Neural cell (in vitro differentiated cells): ENCODE data around the gene ANO1. TPM values are rescaled to one million over a fixed set of nuclear protein-coding genes. Genes with fewer than 3 reads are reported as not detected.

Experiments
- H2AFZ ChIP-seq: fragments of 200-600, 300-800 bp; sonication (generic), shearing (Covaris generic); 2 replicates; pipeline ENCODE4 v1.6.0; 2014; ENCODE audit warnings: low read depth, mild to moderate bottlenecking, antibody characterized with exemption, low read length, moderate library complexity
- H3F3A ChIP-seq: fragments of 200-600 bp; shearing (Covaris generic); 2 replicates; pipeline ENCODE4 v1.6.1; 2016; ENCODE audit warnings: mild to moderate bottlenecking, moderate library complexity, mixed read lengths, antibody characterized with exemption, low read length; ENCODE audit not compliant: insufficient read depth, poor library complexity, severe bottlenecking
- H3K27ac ChIP-seq: fragments of 200-600, 300-800 bp; sonication (generic), shearing (Covaris generic); 2 replicates; pipeline ENCODE4 v1.5.1; 2014; ENCODE audit warnings: mild to moderate bottlenecking, low read length, moderate library complexity
- H3K27me3 ChIP-seq: fragments of 300-800, 200-600 bp; sonication (generic), shearing (Covaris generic); 2 replicates; pipeline ENCODE4 v1.6.0; 2014; ENCODE audit warnings: mild to moderate bottlenecking, low read depth, low read length, moderate library complexity; ENCODE audit not compliant: insufficient read depth
- H3K36me3 ChIP-seq: fragments of 300-800, 200-600 bp; sonication (generic), shearing (Covaris generic); 2 replicates; pipeline ENCODE4 v1.5.1; 2014; ENCODE audit warnings: mild to moderate bottlenecking, antibody characterized with exemption, low read length, moderate library complexity; ENCODE audit not compliant: insufficient read depth
- H3K4me2 ChIP-seq: fragments of 300-800, 200-600 bp; sonication (generic), shearing (Covaris generic); 2 replicates; pipeline ENCODE4 v1.6.0; 2014; ENCODE audit warnings: mild to moderate bottlenecking, low read length
- H3K4me3 ChIP-seq: fragments of 300-800, 200-600 bp; sonication (generic), shearing (Covaris generic); 2 replicates; pipeline ENCODE4 v1.5.1; 2014; ENCODE audit warnings: mild to moderate bottlenecking, low read length, moderate library complexity
- H3K79me2 ChIP-seq: fragments of 200-600 bp; shearing (Covaris generic); replicated peaks from 2 replicates; pipeline ENCODE4 v1.6.0; 2014; ENCODE audit warnings: mild to moderate bottlenecking, low read length, moderate library complexity; ENCODE audit not compliant: insufficient read depth
- H3K9ac ChIP-seq: fragments of 300-800, 200-600 bp; sonication (generic), shearing (Covaris generic); 2 replicates; pipeline ENCODE4 v1.6.1; 2016; ENCODE audit warnings: mild to moderate bottlenecking, low read length, mixed read lengths
- H3K9me2 ChIP-seq: fragments of 200-600 bp; shearing (Covaris generic); 2 replicates; pipeline ENCODE4 v1.6.1; 2016; ENCODE audit warnings: mild to moderate bottlenecking, low read length, mixed read lengths; ENCODE audit not compliant: insufficient read depth
- H3K9me3 ChIP-seq: fragments of 200-600, 300-800 bp; sonication (generic), shearing (Covaris generic); 2 replicates; pipeline ENCODE4 v1.6.1; 2016; ENCODE audit warnings: mild to moderate bottlenecking, mixed run types, low read length, moderate library complexity, mixed read lengths
- H4K20me1 ChIP-seq: fragments of 200-600 bp; shearing (Covaris generic); 2 replicates; pipeline ENCODE4 v1.6.1; 2016; ENCODE audit warnings: mild to moderate bottlenecking, mixed run types; ENCODE audit not compliant: insufficient read depth
- CTCF ChIP-seq: fragments of 450-650 bp; IDR thresholded peaks from 2 replicates; pipeline ENCODE4 v1.5.1; 2014; ENCODE audit warnings: antibody characterized with exemption, mild to moderate bottlenecking, moderate library complexity; ENCODE audit not compliant: poor library complexity, severe bottlenecking
- EP300 ChIP-seq: fragments of 450-650 bp; conservative IDR thresholded peaks from 2 replicates; pipeline ENCODE4 v1.6.1; 2014; ENCODE audit warnings: antibody characterized with exemption, mild to moderate bottlenecking, moderate library complexity; ENCODE audit not compliant: poor library complexity, severe bottlenecking
- EZH2 ChIP-seq: fragments of 200-600, 300-800 bp; shearing (Covaris generic), sonication (generic); IDR thresholded peaks from 2 replicates; pipeline ENCODE4 v1.6.1; 2014; ENCODE audit warnings: antibody characterized with exemption, low read length, borderline replicate concordance, mild to moderate bottlenecking; ENCODE audit not compliant: insufficient read depth, poor library complexity, severe bottlenecking
- MXI1 ChIP-seq: fragments of 450-650 bp; conservative IDR thresholded peaks from 2 replicates; pipeline ENCODE4 v1.6.1; 2014; ENCODE audit warnings: antibody characterized with exemption, mild to moderate bottlenecking; ENCODE audit not compliant: poor library complexity, severe bottlenecking
- POLR2AphosphoS5 ChIP-seq: IDR thresholded peaks from 2 replicates; pipeline ENCODE4 v1.6.1; 2012
- RAD21 ChIP-seq: fragments of 450-650 bp; conservative IDR thresholded peaks from 2 replicates; pipeline ENCODE4 v1.6.1; 2014; ENCODE audit warnings: antibody characterized with exemption, mild to moderate bottlenecking, moderate library complexity
- REST ChIP-seq: IDR thresholded peaks from 2 replicates; pipeline ENCODE4 v1.6.1; 2012; ENCODE audit warnings: borderline replicate concordance
- SMC3 ChIP-seq: fragments of 450-650 bp; conservative IDR thresholded peaks from 2 replicates; pipeline ENCODE4 v1.6.1; 2014; ENCODE audit warnings: antibody characterized with exemption, mild to moderate bottlenecking, moderate library complexity; ENCODE audit not compliant: poor library complexity
- TAF1 ChIP-seq: IDR thresholded peaks from 2 replicates; pipeline ENCODE4 v1.6.1; 2012; ENCODE audit warnings: low read depth
- polyA plus RNA-seq: library from polyadenylated mRNA; depleted of rRNA; stranded (reverse); fragments of >200 nt; gene quantifications from 2 replicates; pipeline ENCODE4 v1.2.3, GENCODE V29; 2014

The ANO1 gene
- polyA plus RNA-seq, 1 donor from 2014 or later: not detected

GRCh38 chr11:70158201-70158600, 80.1 kb downstream of the ANO1 start:
- H3K9me2 ChIP-seq: no peaks in the 10 kb centered on the region
- no peak overlapping the region for H3K27ac ChIP-seq
- no peaks in the 10 kb centered on the region for H3K9me3 ChIP-seq
- H3K36me3 ChIP-seq: no peaks in the 10 kb centered on the region
- H2AFZ ChIP-seq: no peak overlapping the region
- H4K20me1 ChIP-seq: no peaks in the 10 kb centered on the region
- no peaks in the 10 kb centered on the region for H3K79me2 ChIP-seq
- no peak overlapping the region for H3K9ac ChIP-seq
- H3K4me3 ChIP-seq: no peak overlapping the region
- TF ChIP-seq POLR2AphosphoS5 (no peak), REST (no peak), SMC3 (no peak), EP300 (no peak), RAD21 (no peak), CTCF (no peak), TAF1 (no peak), MXI1 (no peak), EZH2 (no peak)
- H3F3A ChIP-seq: no peaks in the 10 kb centered on the region
- no peaks in the 10 kb centered on the region for H3K27me3 ChIP-seq
- H3K4me2 ChIP-seq: no peak overlapping the region

- H3F3A ChIP-seq: no peaks in the 10 kb centered on the region
- no peak for TF ChIP-seq SMC3
- TF ChIP-seq RAD21: no peak
- TF ChIP-seq TAF1: no peak
- no peak for TF ChIP-seq EZH2
- TF ChIP-seq POLR2AphosphoS5: no peak
- no peak for TF ChIP-seq MXI1
- no peak for TF ChIP-seq REST
- TF ChIP-seq CTCF: no peak
- TF ChIP-seq EP300: no peak
- no peaks in the 10 kb centered on the region for H4K20me1 ChIP-seq
- H3K4me3 ChIP-seq: no peak overlapping the region
- H3K4me2 ChIP-seq: no peak overlapping the region
- no peak overlapping the region for H3K27ac ChIP-seq
- no peaks in the 10 kb centered on the region for H3K79me2 ChIP-seq
- H3K36me3 ChIP-seq: no peaks in the 10 kb centered on the region
- no peak overlapping the region for H3K9ac ChIP-seq
- no peak overlapping the region for H2AFZ ChIP-seq
- no peaks in the 10 kb centered on the region for H3K27me3 ChIP-seq
- H3K9me2 ChIP-seq: no peaks in the 10 kb centered on the region
- no peaks in the 10 kb centered on the region for H3K9me3 ChIP-seq
Measured at GRCh38 chr11:70158757-70159389, 80.8 kb downstream of the ANO1 start.
